ENCODE data around the gene AHCYL2. TPM values are rescaled to one million over a fixed set of nuclear protein-coding genes. Genes with fewer than 3 reads are reported as not detected.
A peak's percentile ranks its signal among the peaks of the same experiment; 100 is the strongest.

AHCYL2 gene
- total and polyA plus RNA-seq, 2 experiments from 2014 or later, result 7.8 to 29.4 TPM

DNA sequence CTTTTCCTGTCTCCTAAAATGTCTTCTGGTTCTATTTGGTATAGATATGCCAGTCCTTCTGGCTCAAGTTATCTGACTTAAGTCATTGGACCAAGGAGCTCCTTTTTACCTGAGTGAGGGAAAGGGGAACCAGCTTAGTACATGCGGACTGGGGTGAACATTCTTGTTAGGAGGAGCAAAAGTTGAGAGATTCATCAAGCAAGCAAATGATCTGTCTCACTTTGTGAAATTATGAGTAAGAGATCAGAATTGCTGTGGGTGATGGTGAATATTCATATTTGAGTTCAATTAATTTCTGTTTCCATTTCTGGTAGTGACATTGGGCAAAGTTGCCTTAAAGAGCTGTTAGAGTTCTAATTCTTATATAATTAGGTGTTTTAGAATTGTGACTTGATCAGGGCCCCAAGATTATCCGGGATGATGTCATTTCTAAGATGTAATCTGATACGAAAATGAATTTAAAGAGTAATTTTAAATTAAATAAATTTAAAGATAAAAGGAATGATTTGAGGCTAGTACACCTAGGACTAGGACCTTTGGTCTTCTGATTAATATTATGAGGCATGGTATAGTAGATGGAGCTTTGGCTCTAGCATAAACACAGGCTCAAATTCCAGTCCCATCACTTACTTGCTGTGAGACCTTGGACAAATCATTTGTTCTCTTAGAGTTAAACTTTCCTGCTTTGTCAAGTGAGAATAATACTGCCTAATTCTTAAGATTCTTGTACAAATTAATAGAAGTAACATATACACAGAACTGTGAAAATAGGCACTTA, 149.0 kb downstream of the AHCYL2 start:
- Histone ChIP-seq H3K36me3 (ENCODE audit: insufficient read depth) (no peaks in the 10 kb centered on the region), H3F3A (replicated peaks; ENCODE audit: low read depth) (peaks cover 6% of the 10 kb centered on the region; the same call in 1 of the 2 replicates), H3K79me2 (replicated peaks; ENCODE audit: insufficient read depth) (peaks cover 4% of the 10 kb centered on the region; the same call in 1 of the 2 replicates), H3K4me1 (ENCODE audit: insufficient read depth) (peaks cover 34% of the 10 kb centered on the region), H3K27ac (ENCODE audit: low read depth) (no peak overlapping the region), H3K4me2 (peak overlapping the region; percentile 68; the same call in 1 of the 2 replicates), H4K20me1 (replicated peaks; ENCODE audit: insufficient read depth) (no peaks in the 10 kb centered on the region), H2AFZ (no peak overlapping the region), H3K27me3 (ENCODE audit: insufficient read depth) (no peaks in the 10 kb centered on the region), H3K9me2 (ENCODE audit: insufficient read depth) (no peaks in the 10 kb centered on the region), H3K4me3 (no peak overlapping the region)
- no peaks in the 10 kb centered on the region for H3K9me3 Mint-ChIP-seq
- TF ChIP-seq REST (IDR thresholded peaks at IDR 0.05; ENCODE audit: unreplicated experiment) (no peak), NANOG (IDR thresholded peaks at IDR 0.05; ENCODE audit: borderline replicate concordance) (no peak), ZNF114 (CRISPR knock-in tag; IDR thresholded peaks at IDR 0.05) (no peak), EZH2phosphoT487 (IDR thresholded peaks at IDR 0.05; ENCODE audit: unreplicated experiment) (no peak), EZH2 (IDR thresholded peaks at IDR 0.05; ENCODE audit: low read depth, unreplicated experiment) (no peak)
- no peak overlapping the region for H3K27ac Mint-ChIP-seq
- DNase-seq (ENCODE audit: low spot score), result no peak
- peaks cover 47% of the 10 kb centered on the region for H3K4me1 Mint-ChIP-seq
- H3K4me3 Mint-ChIP-seq, result no peak overlapping the region
- no peak for ATAC-seq
- H3K36me3 Mint-ChIP-seq (ENCODE audit: low read depth), result no peaks in the 10 kb centered on the region
- H3K27me3 Mint-ChIP-seq (ENCODE audit: insufficient read depth, low read depth, poor library complexity), result peaks cover 7% of the 10 kb centered on the region

GRCh38 chr7:129375141-129375938, 150.5 kb downstream of the AHCYL2 start:
- Mint-ChIP-seq H3K4me3 (peak overlapping the region; percentile 54), H3K9me3 (no peaks in the 10 kb centered on the region), H3K27me3 (ENCODE audit: insufficient read depth, low read depth, poor library complexity) (peaks cover 7% of the 10 kb centered on the region), H3K27ac (peak overlapping the region; percentile 80), H3K36me3 (ENCODE audit: low read depth) (no peaks in the 10 kb centered on the region), H3K4me1 (peaks cover 46% of the 10 kb centered on the region)
- Histone ChIP-seq H4K20me1 (replicated peaks; ENCODE audit: insufficient read depth) (no peaks in the 10 kb centered on the region), H3K4me1 (ENCODE audit: insufficient read depth) (peaks cover 34% of the 10 kb centered on the region), H3K4me2 (peak overlapping the region; percentile 68), H3F3A (replicated peaks; ENCODE audit: low read depth) (peaks cover 6% of the 10 kb centered on the region; the same call in 1 of the 2 replicates), H3K27ac (ENCODE audit: low read depth) (peak overlapping the region; percentile 53), H3K9me2 (ENCODE audit: insufficient read depth) (no peaks in the 10 kb centered on the region), H3K79me2 (replicated peaks; ENCODE audit: insufficient read depth) (no peaks in the 10 kb centered on the region), H3K36me3 (ENCODE audit: insufficient read depth) (no peaks in the 10 kb centered on the region), H3K4me3 (peak overlapping the region; percentile 26), H2AFZ (no peak overlapping the region), H3K27me3 (ENCODE audit: insufficient read depth) (no peaks in the 10 kb centered on the region)
- peak; percentile 65 for DNase-seq (ENCODE audit: low spot score)
- peak; percentile 71 for ATAC-seq
- TF ChIP-seq ZNF462 (CRISPR knock-in tag; IDR thresholded peaks at IDR 0.05) (no peak), CREB1 (CRISPR knock-in tag; IDR thresholded peaks at IDR 0.05; ENCODE audit: low read depth) (no peak)

Measured in GM23338 (cell line).